Activated CD8-positive, alpha-beta memory T cell treated with anti-CD3 and anti-CD28 coated beads, Interleukin-2, amount 50 U/mL, for 4 hours (primary cell): ENCODE measurements around the gene POLR3H.

Experiments used
- DNase-seq: peaks from one replicate; pipeline ENCODE4 v3.0.0-alpha.2; 2020

Gene POLR3H

GRCh38 chr22:41512421-41513194, 31.7 kb downstream of the POLR3H start:
- DNase-seq = no peak

DNA sequence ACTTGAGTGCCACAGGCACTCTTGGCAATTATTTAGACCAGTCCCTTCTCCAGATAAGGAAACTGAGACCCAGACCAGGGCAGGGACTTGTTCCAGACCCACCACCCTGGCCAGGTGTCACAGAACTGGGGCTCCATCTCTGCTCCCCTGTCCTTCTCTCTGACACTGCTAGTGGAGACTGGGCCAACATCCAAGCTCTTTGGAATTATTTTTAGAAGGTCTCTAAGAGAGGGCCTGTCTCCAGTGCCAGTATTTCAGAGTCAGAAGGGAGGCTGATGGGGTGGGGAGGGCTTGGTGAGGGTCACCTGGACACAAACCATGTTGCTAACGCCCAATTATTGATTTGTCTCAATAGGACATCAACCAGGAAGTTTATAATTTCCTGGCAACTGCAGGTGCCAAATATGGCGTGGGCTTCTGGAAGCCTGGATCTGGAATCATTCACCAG, 32.7 kb downstream of the POLR3H start:
- DNase-seq = no peak

DNA sequence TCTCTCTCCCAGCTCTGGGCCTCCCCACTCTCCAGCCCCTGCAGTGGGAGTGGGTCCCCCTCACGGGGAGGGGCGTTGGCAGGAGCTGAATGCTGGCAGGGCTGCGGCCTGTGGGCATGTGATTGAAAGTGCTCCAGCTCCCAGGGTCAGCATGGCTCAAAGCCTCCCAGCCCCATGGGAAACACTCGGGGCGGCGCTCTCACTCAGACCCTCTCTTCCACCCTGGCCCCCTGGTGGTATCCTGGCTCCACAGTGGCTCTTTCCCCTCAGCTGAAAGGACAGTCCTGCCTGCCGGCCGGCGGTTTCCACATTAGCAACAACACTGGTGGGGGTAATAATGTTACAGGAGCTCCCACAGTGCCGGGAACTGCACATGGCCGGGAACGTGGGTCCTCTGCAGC, 35.5 kb downstream of the POLR3H start:
- DNase-seq = no peak

- DNase-seq = no peak
Observed at GRCh38 chr22:41507330-41508063, 36.8 kb downstream of the POLR3H start.

DNA sequence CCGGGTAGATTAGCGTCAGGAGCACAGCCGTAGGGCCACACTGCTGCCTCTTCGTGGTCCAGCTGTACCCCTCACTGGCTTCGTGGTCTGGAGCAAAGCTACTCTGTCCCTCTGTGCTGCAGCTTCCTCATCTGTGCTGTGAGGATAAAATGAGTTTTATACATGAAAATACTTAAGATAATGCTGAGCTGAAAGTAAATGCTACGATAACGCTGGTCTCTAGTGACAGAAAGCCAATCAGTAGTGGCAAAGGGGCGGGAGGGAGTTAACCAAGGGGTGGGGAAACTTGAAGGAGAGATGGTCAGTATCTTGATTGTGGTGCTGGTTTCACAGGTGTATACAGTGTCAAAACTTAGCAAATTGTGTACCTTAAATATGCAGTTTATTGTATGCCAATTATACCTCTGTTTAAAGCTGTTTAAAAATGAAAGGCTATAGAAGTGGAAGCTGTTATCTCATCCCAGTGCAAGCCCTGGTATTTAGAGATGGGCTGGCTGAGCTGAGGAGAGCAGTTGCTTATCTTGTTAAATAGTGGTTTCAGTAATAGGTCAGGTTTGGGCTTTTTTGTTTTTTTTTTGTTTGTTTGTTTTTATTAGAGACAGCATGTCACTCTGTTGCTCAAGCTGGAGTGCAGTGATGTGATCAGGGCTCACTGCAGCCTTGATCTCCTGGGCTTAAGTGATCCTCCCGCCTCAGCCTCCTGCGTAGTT, 38.6 kb downstream of the POLR3H start:
- no peak for DNase-seq

GRCh38 chr22:41504816-41505215, 39.5 kb downstream of the POLR3H start:
- DNase-seq = no peak

GRCh38 chr22:41504397-41504796, 39.9 kb downstream of the POLR3H start:
- DNase-seq = no peak

GRCh38 chr22:41501209-41501608, 43.1 kb downstream of the POLR3H start:
- DNase-seq = no peak

DNA sequence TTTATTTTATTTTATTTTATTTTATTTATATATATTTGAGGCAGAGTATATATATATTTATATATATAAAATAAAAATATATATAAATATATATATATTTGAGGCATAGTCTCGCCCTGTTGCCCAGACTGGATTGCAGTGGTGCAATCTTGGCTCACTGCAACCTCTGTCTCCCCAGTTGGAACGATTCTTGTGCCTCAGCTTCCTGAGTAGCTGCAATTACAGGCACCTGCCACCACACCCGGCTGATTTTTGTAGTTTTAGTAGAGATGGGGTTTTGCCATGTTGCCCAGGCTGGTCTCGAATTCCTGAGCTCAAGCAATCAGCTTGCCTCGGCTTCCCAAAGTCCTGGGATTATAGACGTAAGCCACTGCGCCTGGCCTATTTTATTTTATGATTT, 44.0 kb downstream of the POLR3H start:
- no peak for DNase-seq

GRCh38 chr22:41499624-41500280, 44.5 kb downstream of the POLR3H start:
- DNase-seq = no peak

- no peak for DNase-seq
Observed at GRCh38 chr22:41498303-41498835, 45.9 kb downstream of the POLR3H start.

- DNase-seq = no peak
Observed at GRCh38 chr22:41491374-41492100, 52.7 kb downstream of the POLR3H start.

DNA sequence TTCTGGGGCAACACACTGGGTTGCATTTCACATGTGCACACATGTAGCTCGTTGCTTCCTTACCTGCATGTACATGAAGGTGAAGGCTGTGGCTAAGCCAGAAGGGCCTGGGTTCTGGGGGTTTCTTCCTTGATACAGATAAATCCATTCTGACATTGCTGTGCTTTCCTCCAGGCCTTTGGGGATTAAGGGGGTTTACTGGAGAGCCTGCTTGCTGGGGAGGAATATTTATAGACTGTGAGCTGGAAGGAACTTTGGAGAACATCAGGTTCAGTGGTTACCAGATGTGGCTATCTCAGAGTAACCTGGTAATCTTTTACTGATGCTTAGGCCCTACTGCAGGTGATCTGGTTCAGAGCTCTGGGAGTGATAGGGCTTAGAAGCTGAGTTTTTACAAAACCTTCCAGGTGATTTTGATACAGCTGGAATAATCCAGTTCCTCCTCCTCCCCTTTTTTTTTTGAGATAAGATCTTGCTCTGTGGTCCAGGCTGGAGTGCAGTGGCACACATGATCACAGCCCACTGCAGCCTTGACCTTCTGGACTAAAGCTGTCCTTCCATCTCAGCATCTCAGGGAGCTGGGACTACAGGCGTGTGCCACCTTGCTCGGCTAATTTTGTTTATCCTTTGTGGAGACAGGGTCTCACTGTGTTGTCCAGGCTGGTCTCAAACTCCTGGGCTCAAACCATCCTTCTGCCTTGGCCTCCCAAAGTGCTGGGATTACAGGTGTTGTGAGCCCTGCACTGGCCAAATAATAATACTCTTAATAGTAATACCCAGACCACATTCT, 55.5 kb downstream of the POLR3H start:
- DNase-seq = no peak

DNA sequence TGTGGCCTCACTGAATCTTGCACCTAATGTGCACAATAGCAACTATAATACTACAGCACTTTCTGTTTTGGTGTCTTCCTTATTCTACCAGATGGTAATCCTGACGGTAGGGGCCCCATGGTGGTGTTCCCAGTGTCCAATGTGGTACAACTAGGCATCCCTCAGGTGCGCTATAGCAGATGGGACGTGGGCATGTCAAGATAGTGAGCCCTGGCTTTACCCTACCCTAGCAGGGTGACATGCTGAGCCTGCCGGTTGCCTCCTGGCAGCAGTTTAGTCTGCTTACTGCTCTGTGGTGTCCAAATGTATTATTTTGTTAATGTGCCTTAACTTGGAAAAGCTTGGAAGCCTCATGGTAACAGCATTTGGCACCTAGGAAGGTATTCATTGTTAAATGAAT, 56.2 kb downstream of the POLR3H start:
- no peak for DNase-seq

DNA sequence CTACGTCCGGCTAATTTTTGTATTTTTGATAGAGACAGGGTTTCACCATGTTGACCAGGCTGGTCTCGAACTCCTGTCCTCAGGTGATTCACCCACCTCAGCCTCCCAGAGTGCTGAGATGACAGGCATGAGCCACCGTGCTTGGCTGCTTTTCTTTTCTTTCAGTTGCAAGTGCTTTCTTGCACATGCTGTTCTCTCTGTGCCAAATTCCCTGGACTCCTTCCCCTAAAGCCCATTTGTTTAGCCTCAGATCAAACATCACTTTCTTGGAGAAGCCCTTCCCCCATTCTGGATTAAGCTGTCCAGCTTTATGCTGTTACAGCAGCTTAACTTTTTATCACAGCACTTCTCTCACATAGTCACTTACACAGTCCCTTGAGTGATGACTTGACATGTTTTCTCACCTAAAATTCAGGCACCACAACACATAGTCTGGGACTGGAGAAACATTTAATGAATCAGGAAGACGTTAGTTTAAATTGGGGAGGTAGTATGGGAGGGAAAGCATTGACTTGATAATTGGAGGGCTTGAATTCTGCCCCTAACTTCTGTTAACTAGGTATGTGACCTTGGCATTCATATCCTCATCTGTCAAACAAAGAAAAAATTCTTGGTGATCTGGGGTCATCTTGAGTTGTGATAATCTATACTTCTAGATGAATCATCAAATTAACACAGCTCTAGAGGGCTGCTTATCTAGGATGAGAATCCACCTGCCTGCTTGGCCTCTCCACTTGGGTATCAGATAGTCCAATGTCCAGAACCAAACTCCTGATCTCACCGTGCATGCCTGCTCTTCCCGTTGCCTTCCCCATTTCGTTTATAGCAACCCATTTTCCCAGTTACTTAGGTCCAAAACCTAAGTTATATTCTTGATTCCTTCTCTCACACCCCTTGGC, 57.0 kb downstream of the POLR3H start:
- DNase-seq = no peak

- no peak for DNase-seq
Observed at GRCh38 chr22:41485033-41485432, 59.2 kb downstream of the POLR3H start.

GRCh38 chr22:41482319-41482935, 61.8 kb downstream of the POLR3H start:
- no peak for DNase-seq

GRCh38 chr22:41481925-41482318, 62.3 kb downstream of the POLR3H start:
- DNase-seq = no peak

GRCh38 chr22:41481131-41481830, 63.0 kb downstream of the POLR3H start:
- DNase-seq = no peak
